CD4-positive, alpha-beta T cell (primary cell): ENCODE measurements around the gene SARNP. TPM values are rescaled to one million over a fixed set of nuclear protein-coding genes. Genes with fewer than 3 reads are reported as not detected.
A peak's percentile ranks its signal among the peaks of the same experiment; 100 is the strongest.

Experiments
- ATAC-seq: fragments of 200-7000 bp; cut with Tn5 transposase; one replicate; pipeline ENCODE4 v1.10.0; 2022; ENCODE audit warnings: mild to moderate bottlenecking; ENCODE audit not compliant: poor library complexity
- CTCF ChIA-PET: fragments of 350-600 bp; sonication (Branson Sonifier 250); formaldehyde crosslinking; loops from one replicate; lab custom pipeline; 2021; ENCODE audit warnings: antibody characterized with exemption, inconsistent platforms; lab: Charles Lee
- POLR2A ChIA-PET: fragments of 350-600 bp; sonication (Branson Sonifier 250); formaldehyde crosslinking; loops from one replicate; lab custom pipeline; 2021; ENCODE audit warnings: antibody characterized with exemption, inconsistent platforms; lab: Charles Lee
- DNase-seq, 14 experiments: peaks; one replicate each; pipeline ENCODE4 v3.0.0-alpha.2; 2013 to 2020; ENCODE audit warnings: mixed read lengths in 2 of 14
- H3K27ac ChIP-seq, 2 donors: one replicate each; pipeline versions ENCODE4 v1.5.1 to v1.7.0; 2013; ENCODE audit warnings: low read length in 2 of 2, low read depth in 1 of 2, mild to moderate bottlenecking in 1 of 2
- H3K27me3 ChIP-seq, 2 experiments: 1 replicate in 1 of 2; 2 replicates in 1 of 2; pipeline versions ENCODE4 v1.6.1 to v1.7.0; 2013; ENCODE audit warnings: low read length in 2 of 2, control low read depth in 1 of 2, mild to moderate bottlenecking in 1 of 2, moderate library complexity in 1 of 2; ENCODE audit not compliant: insufficient read depth in 2 of 2, control insufficient read depth in 1 of 2
- H3K36me3 ChIP-seq: one replicate; pipeline ENCODE4 v1.6.1; 2013; ENCODE audit warnings: low read length, control low read depth; ENCODE audit not compliant: insufficient read depth
- H3K4me1 ChIP-seq: one replicate; pipeline ENCODE4 v1.6.1; 2013; ENCODE audit warnings: low read length, control low read depth; ENCODE audit not compliant: insufficient read depth
- H3K4me3 ChIP-seq: one replicate; pipeline ENCODE4 v1.5.1; 2013; ENCODE audit warnings: mild to moderate bottlenecking, low read length, moderate library complexity
- H3K9me3 ChIP-seq, 2 experiments: 1 replicate in 1 of 2; 2 replicates in 1 of 2; pipeline versions ENCODE4 v1.6.1 to v1.7.0; 2013; ENCODE audit warnings: low read length in 2 of 2, mild to moderate bottlenecking in 2 of 2, control low read depth in 1 of 2, moderate library complexity in 1 of 2; ENCODE audit not compliant: control insufficient read depth in 1 of 2, insufficient read depth in 1 of 2
- H3K27ac Mint-ChIP-seq: one replicate; pipeline ENCODE4 v1.8.0; 2020; ENCODE audit warnings: mixed read lengths
- H3K27me3 Mint-ChIP-seq: one replicate; pipeline ENCODE4 v1.8.0; 2021; ENCODE audit warnings: mixed read lengths
- H3K36me3 Mint-ChIP-seq: one replicate; pipeline ENCODE4 v1.8.0; 2021; ENCODE audit warnings: low read depth, mixed read lengths
- H3K4me1 Mint-ChIP-seq: one replicate; pipeline ENCODE4 v1.8.0; 2021; ENCODE audit warnings: low read depth, mixed read lengths
- H3K4me3 Mint-ChIP-seq: one replicate; pipeline ENCODE4 v1.8.0; 2020; ENCODE audit warnings: mild to moderate bottlenecking, mixed read lengths
- H3K9me3 Mint-ChIP-seq: one replicate; pipeline ENCODE4 v1.8.0; 2020; ENCODE audit warnings: mixed read lengths
- intact Hi-C, 2 experiments: fragments of 100-400 bp; cut with DNase I in 1 of 2; cut with micrococcal nuclease in 1 of 2; formaldehyde crosslinking; loops; one replicate each; pipeline versions ENCODE4 v1.15.1 to v1.9.0; 2023 to 2025; cut with DNase I, micrococcal nuclease
- total RNA-seq, 174 experiments: library from RNA in 2 of 174; stranded (reverse) in 2 of 174; gene quantifications; one replicate each; pipeline ENCODE4 v1.2.3 and lab custom pipeline; 2021 to 2026
- TF ChIP-seq, protein P1 (sequence below): fragments of 200-600 bp; IDR thresholded peaks from one replicate; pipeline ENCODE4 v1.8.0; 2022; ENCODE audit warnings: antibody characterized with exemption, mild to moderate bottlenecking

SARNP gene
- total RNA-seq, 2 experiments from 2014 or later = 38.2 to 38.6 TPM

GRCh38 chr12:55767156-55767555, 50.4 kb downstream of the SARNP start:
- Histone ChIP-seq H3K36me3 (peaks cover 54% of the 10 kb centered on the region), H3K4me3 (no peak overlapping the region), H3K4me1 (no peaks in the 10 kb centered on the region), H3K9me3 (no peaks in the 10 kb centered on the region), H3K27me3 (no peaks in the 10 kb centered on the region), H3K27ac (no peak overlapping the region)
- DNase-seq (no peak), ATAC-seq (no peak)
- Mint-ChIP-seq H3K27ac (no peak overlapping the region), H3K36me3 (peaks cover 53% of the 10 kb centered on the region), H3K4me3 (no peak overlapping the region), H3K9me3 (no peaks in the 10 kb centered on the region), H3K4me1 (peaks cover 13% of the 10 kb centered on the region), H3K27me3 (no peaks in the 10 kb centered on the region)
- CTCF ChIA-PET = interaction anchor here (0.9 kb wide), 1 partner anchor 384 kb away, joined by 3 read pairs; no protein-coding TSS in a partner anchor
- TF ChIP-seq, protein P1, sequence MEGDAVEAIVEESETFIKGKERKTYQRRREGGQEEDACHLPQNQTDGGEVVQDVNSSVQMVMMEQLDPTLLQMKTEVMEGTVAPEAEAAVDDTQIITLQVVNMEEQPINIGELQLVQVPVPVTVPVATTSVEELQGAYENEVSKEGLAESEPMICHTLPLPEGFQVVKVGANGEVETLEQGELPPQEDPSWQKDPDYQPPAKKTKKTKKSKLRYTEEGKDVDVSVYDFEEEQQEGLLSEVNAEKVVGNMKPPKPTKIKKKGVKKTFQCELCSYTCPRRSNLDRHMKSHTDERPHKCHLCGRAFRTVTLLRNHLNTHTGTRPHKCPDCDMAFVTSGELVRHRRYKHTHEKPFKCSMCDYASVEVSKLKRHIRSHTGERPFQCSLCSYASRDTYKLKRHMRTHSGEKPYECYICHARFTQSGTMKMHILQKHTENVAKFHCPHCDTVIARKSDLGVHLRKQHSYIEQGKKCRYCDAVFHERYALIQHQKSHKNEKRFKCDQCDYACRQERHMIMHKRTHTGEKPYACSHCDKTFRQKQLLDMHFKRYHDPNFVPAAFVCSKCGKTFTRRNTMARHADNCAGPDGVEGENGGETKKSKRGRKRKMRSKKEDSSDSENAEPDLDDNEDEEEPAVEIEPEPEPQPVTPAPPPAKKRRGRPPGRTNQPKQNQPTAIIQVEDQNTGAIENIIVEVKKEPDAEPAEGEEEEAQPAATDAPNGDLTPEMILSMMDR = no peak
- intact Hi-C loops = no loop called here
- POLR2A ChIA-PET = interaction anchor here (1.5 kb wide), 1 partner anchor 23 kb away, joined by 6 read pairs; no protein-coding TSS in a partner anchor

GRCh38 chr12:55765736-55766290, 51.7 kb downstream of the SARNP start:
- ChIA-PET CTCF (interaction anchor here (0.9 kb wide), 1 partner anchor 28 kb away, joined by 3 read pairs; no protein-coding TSS in a partner anchor), POLR2A (interaction anchor here (1.5 kb wide), 1 partner anchor 22 kb away, joined by 6 read pairs; no protein-coding TSS in a partner anchor)
- Histone ChIP-seq H3K27ac (no peak overlapping the region), H3K4me3 (no peak overlapping the region), H3K9me3 (no peaks in the 10 kb centered on the region), H3K36me3 (peaks cover 51% of the 10 kb centered on the region), H3K4me1 (no peaks in the 10 kb centered on the region), H3K27me3 (no peaks in the 10 kb centered on the region)
- TF ChIP-seq, protein P1 = no peak
- no peak for ATAC-seq
- DNase-seq = no peak
- H3K4me3 Mint-ChIP-seq = no peak overlapping the region
- H3K9me3 Mint-ChIP-seq = no peaks in the 10 kb centered on the region
- peaks cover 11% of the 10 kb centered on the region for H3K4me1 Mint-ChIP-seq
- H3K27ac Mint-ChIP-seq = peak overlapping the region; percentile 6
- no peaks in the 10 kb centered on the region for H3K27me3 Mint-ChIP-seq
- H3K36me3 Mint-ChIP-seq = peaks cover 49% of the 10 kb centered on the region
- intact Hi-C loops = no loop called here

DNA sequence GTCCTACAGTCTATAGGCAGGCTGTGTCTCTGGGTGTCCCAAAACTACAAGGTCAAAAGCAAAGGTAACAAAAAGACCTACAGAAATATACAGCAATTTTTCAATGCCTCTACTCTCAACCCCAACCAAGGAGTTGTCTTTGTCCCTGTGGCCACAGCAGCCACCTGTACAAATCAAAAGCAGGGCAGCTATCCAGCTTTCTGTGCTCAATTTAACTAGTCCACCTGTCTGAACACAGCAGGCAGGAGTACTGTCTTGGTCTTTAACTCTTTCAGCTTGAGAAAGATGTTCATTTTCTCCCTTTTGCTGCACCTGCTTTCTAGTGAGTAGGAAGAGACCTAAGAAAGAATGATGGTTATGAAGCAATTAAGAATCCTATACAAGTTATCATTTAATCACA, 54.9 kb downstream of the SARNP start:
- no peak overlapping the region for H3K27ac ChIP-seq
- no peaks in the 10 kb centered on the region for H3K4me1 ChIP-seq
- no peaks in the 10 kb centered on the region for H3K27me3 Mint-ChIP-seq
- TF ChIP-seq, protein P1 = no peak
- H3K27ac Mint-ChIP-seq = no peak overlapping the region
- H3K4me3 ChIP-seq = no peak overlapping the region
- H3K36me3 Mint-ChIP-seq = peaks cover 68% of the 10 kb centered on the region
- peaks cover 6% of the 10 kb centered on the region for H3K4me1 Mint-ChIP-seq
- peaks cover 69% of the 10 kb centered on the region for H3K36me3 ChIP-seq
- no peak overlapping the region for H3K4me3 Mint-ChIP-seq
- ChIA-PET POLR2A (no interaction called here), CTCF (interaction anchor here (1.0 kb wide), 1 partner anchor 32 kb away, joined by 3 read pairs; no protein-coding TSS in a partner anchor)
- no peaks in the 10 kb centered on the region for H3K9me3 ChIP-seq
- H3K27me3 ChIP-seq = no peaks in the 10 kb centered on the region
- intact Hi-C loops = no loop called here
- ATAC-seq = no peak
- no peak for DNase-seq
- no peaks in the 10 kb centered on the region for H3K9me3 Mint-ChIP-seq
